A549 (cell line): ENCODE measurements around the gene PICK1. TPM values are rescaled to one million over a fixed set of nuclear protein-coding genes. Genes with fewer than 3 reads are reported as not detected.

Source experiments
- ATAC-seq, 2 experiments: fragments of 200-7000 bp in 1 of 2; fragments of >200 bp in 1 of 2; cut with Nextera tagmentation in 1 of 2; cut with Tn5 transposase in 1 of 2; 3 replicates each; pipeline versions ENCODE4 v1.8.0 to v1.9.1; 2018 to 2020; ENCODE audit warnings: mild to moderate bottlenecking in 1 of 2, moderate library complexity in 1 of 2
- CTCF ChIA-PET: fragments of 300-600 bp; sonication (Branson Sonifier 250); formaldehyde crosslinking; extraction: SDS; loops from one replicate; lab custom pipeline; 2021; ENCODE audit warnings: antibody characterized with exemption, inconsistent platforms; lab: Yijun Ruan, JAX
- POLR2A ChIA-PET: fragments of 350-600 bp; formaldehyde crosslinking; extraction: SDS; loops from one replicate; lab custom pipeline; 2021; ENCODE audit warnings: antibody characterized with exemption, inconsistent platforms; lab: Yijun Ruan, JAX
- DNase-seq, 2 experiments: peaks; one replicate each; pipeline versions ENCODE4 v3.0.0 to v3.0.0-alpha.2; 2011 to 2016; ENCODE audit warnings: low read depth in 1 of 2, low spot score in 1 of 2
- FAIRE-seq: peaks from 2 replicates; lab custom pipeline; 2011; peaks lifted over from hg19 to GRCh38; lab: Jason Lieb, UNC
- H3K27ac ChIP-seq, 2 experiments: fragments of >200 bp; sonication (Bioruptor Twin); formaldehyde crosslinking; 3 replicates each; pipeline ENCODE4 v1.5.1; 2016 to 2017
- H3K4me1 ChIP-seq: fragments of >200 bp; sonication (Bioruptor Twin); formaldehyde crosslinking; 3 replicates; pipeline ENCODE4 v1.6.1; 2016
- H3K4me2 ChIP-seq: fragments of >200 bp; sonication (Bioruptor Twin); formaldehyde crosslinking; 3 replicates; pipeline ENCODE4 v1.6.1; 2016
- H3K4me3 ChIP-seq: fragments of >200 bp; sonication (Bioruptor Twin); formaldehyde crosslinking; 3 replicates; pipeline ENCODE4 v1.5.1; 2016
- H3K9me3 ChIP-seq: fragments of >200 bp; sonication (Bioruptor Twin); formaldehyde crosslinking; 3 replicates; pipeline ENCODE4 v1.6.1; 2016
- ATOH8 ChIP-seq: fragments of 250-450 bp; sonication (Bioruptor Pico); IDR thresholded peaks from 2 replicates; pipeline ENCODE4 v1.5.0; 2020; ENCODE audit warnings: low read depth, mild to moderate bottlenecking, moderate library complexity
- CEBPB ChIP-seq, 2 experiments: fragments of >200 bp in 1 of 2; sonication (Bioruptor Twin) in 1 of 2; formaldehyde crosslinking in 1 of 2; IDR thresholded peaks; 2 replicates each; pipeline ENCODE4 v1.6.1; 2012 to 2016
- E2F6 ChIP-seq: IDR thresholded peaks from 2 replicates; pipeline ENCODE4 v1.6.1; 2012; ENCODE audit warnings: low read depth, borderline replicate concordance
- FOSL2 ChIP-seq, 2 experiments: fragments of 450-650 bp in 1 of 2; fragments of >200 bp in 1 of 2; sonication (Bioruptor Twin) in 1 of 2; formaldehyde crosslinking; IDR thresholded peaks; 2 replicates each; pipeline versions ENCODE4 v1.5.0 to v1.6.1; 2016 to 2020; ENCODE audit warnings: mild to moderate bottlenecking in 1 of 2, moderate library complexity in 1 of 2
- HOXA7 ChIP-seq: fragments of 250-450 bp; sonication (Bioruptor Pico); IDR thresholded peaks from 2 replicates; pipeline ENCODE4 v1.5.0; 2020; ENCODE audit warnings: mild to moderate bottlenecking, moderate library complexity
- HOXB5 ChIP-seq: fragments of 250-450 bp; sonication (Bioruptor Pico); IDR thresholded peaks from 2 replicates; pipeline ENCODE4 v1.5.0; 2020; ENCODE audit warnings: mild to moderate bottlenecking, moderate library complexity
- JUNB ChIP-seq: fragments of >200 bp; sonication (Bioruptor Twin); formaldehyde crosslinking; IDR thresholded peaks from 2 replicates; pipeline ENCODE4 v1.6.1; 2016
- KDM1A ChIP-seq: fragments of 200-600 bp; sonication (generic); IDR thresholded peaks from 2 replicates; pipeline ENCODE4 v1.6.1; 2016; ENCODE audit warnings: low read depth, mild to moderate bottlenecking
- MAZ ChIP-seq: fragments of 150-350 bp; IDR thresholded peaks from 2 replicates; pipeline ENCODE4 v1.6.1; 2014; ENCODE audit warnings: antibody characterized with exemption, low read depth, low read length, borderline replicate concordance
- MYC ChIP-seq: IDR thresholded peaks from 2 replicates; pipeline ENCODE4 v1.6.1; 2012; ENCODE audit warnings: mild to moderate bottlenecking, inconsistent platforms, low read length, improper control_type of control experiment, borderline replicate concordance
- PBX3 ChIP-seq: IDR thresholded peaks from 2 replicates; pipeline ENCODE4 v1.6.1; 2012
- REST ChIP-seq: fragments of 200-600 bp; sonication (generic); IDR thresholded peaks from 2 replicates; pipeline ENCODE4 v1.6.1; 2016; ENCODE audit warnings: antibody characterized with exemption, mild to moderate bottlenecking, moderate library complexity
- USF2 ChIP-seq: fragments of 450-650 bp; IDR thresholded peaks from 2 replicates; pipeline ENCODE4 v1.6.1; 2014; ENCODE audit warnings: antibody characterized with exemption
- ZFP36 ChIP-seq: fragments of 450-650 bp; IDR thresholded peaks from 2 replicates; pipeline ENCODE4 v1.6.1; 2014; ENCODE audit warnings: borderline replicate concordance; ENCODE audit not compliant: partially characterized antibody
- ZSCAN20 ChIP-seq: fragments of 250-450 bp; sonication (Bioruptor Pico); IDR thresholded peaks from 2 replicates; pipeline ENCODE4 v1.8.0; 2022; ENCODE audit warnings: mild to moderate bottlenecking, moderate library complexity
- polyA plus RNA-seq, 4 experiments: library from polyadenylated mRNA; depleted of rRNA in 3 of 4; stranded (reverse); fragments of >200 nt; fragmentation: RNase III in 1 of 4; extraction: RNeasy Plus Mini Kit Qiagen cat#74134 plus additional on column Dnase treatment in 1 of 4; gene quantifications; 2 replicates in 3 of 4; 3 replicates in 1 of 4; pipeline ENCODE4 v1.2.3, GENCODE V29; 2011 to 2017
- TF ChIP-seq, protein P1 (sequence below): fragments of 250-450 bp; sonication (Bioruptor Pico); IDR thresholded peaks from 2 replicates; pipeline ENCODE4 v1.5.0; 2021; ENCODE audit warnings: mild to moderate bottlenecking, moderate library complexity, borderline replicate concordance
- TF ChIP-seq, protein P2 (sequence below): fragments of >200 bp; sonication (Bioruptor Twin); formaldehyde crosslinking; IDR thresholded peaks from 3 replicates; pipeline ENCODE4 v1.6.1; 2016

The PICK1 gene
- polyA plus RNA-seq, 2 of the 4 experiments (the other 2 are of a cell fraction) = 15.6 to 17.8 TPM

DNA sequence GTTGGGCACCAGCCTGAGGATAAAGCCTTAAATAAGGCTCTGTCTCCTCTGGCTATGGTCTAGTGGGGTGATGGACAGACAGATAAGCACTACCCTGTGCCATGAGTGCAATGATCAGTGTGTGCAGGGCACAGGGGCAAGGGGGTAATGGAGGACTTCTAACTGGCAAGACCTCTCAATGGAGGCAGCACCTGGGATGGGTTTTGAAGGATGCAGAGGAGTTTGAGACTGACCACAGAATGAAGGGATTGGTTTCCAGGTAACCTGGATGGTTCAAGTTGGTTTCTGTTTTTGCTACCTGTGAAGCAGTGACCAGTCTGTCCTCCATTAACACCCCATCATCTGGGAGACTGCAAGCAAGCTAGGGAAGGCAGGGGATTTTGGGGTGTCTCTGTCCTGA lies 27.8 kb upstream of the PICK1 start:
- DNase-seq (no peak), ATAC-seq (no peak), FAIRE-seq (no peak)
- CTCF ChIA-PET = interaction anchor here (0.6 to 2.1 kb wide), 3 partner anchors 12 to 36 kb away, joined by 3 to 6 read pairs (median 3); no protein-coding TSS in a partner anchor
- H3K9me3 ChIP-seq = no peaks in the 10 kb centered on the region
- peaks cover 21% of the 10 kb centered on the region for H3K4me1 ChIP-seq
- H3K27ac ChIP-seq = no peak overlapping the region
- no peak overlapping the region for H3K4me2 ChIP-seq
- H3K4me3 ChIP-seq = no peak overlapping the region
- POLR2A ChIA-PET = no interaction called here
- TF ChIP-seq CEBPB (IDR thresholded peaks at IDR 0.05) (no peak), MAZ (no peak), MYC (no peak), ZSCAN20 (CRISPR knock-in tag) (no peak), PBX3 (no peak), FOSL2 (IDR thresholded peaks at IDR 0.05) (no peak), FOSL2 (CRISPR knock-in tag; IDR thresholded peaks at IDR 0.05) (no peak), KDM1A (no peak), USF2 (no peak), E2F6 (no peak), HOXB5 (no peak), HOXA7 (CRISPR knock-in tag) (no peak), REST (no peak), JUNB (no peak), ATOH8 (CRISPR knock-in tag) (no peak), ZFP36 (no peak)
- TF ChIP-seq, protein P1, sequence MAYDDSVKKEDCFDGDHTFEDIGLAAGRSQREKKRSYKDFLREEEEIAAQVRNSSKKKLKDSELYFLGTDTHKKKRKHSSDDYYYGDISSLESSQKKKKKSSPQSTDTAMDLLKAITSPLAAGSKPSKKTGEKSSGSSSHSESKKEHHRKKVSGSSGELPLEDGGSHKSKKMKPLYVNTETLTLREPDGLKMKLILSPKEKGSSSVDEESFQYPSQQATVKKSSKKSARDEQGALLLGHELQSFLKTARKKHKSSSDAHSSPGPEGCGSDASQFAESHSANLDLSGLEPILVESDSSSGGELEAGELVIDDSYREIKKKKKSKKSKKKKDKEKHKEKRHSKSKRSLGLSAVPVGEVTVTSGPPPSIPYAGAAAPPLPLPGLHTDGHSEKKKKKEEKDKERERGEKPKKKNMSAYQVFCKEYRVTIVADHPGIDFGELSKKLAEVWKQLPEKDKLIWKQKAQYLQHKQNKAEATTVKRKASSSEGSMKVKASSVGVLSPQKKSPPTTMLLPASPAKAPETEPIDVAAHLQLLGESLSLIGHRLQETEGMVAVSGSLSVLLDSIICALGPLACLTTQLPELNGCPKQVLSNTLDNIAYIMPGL (CRISPR knock-in tag) = no peak
- TF ChIP-seq, protein P2, sequence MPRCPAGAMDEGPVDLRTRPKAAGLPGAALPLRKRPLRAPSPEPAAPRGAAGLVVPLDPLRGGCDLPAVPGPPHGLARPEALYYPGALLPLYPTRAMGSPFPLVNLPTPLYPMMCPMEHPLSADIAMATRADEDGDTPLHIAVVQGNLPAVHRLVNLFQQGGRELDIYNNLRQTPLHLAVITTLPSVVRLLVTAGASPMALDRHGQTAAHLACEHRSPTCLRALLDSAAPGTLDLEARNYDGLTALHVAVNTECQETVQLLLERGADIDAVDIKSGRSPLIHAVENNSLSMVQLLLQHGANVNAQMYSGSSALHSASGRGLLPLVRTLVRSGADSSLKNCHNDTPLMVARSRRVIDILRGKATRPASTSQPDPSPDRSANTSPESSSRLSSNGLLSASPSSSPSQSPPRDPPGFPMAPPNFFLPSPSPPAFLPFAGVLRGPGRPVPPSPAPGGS = no peak
